Osteocyte (in vitro differentiated cells): ENCODE measurements around the gene RBM18. TPM values are rescaled to one million over a fixed set of nuclear protein-coding genes. Genes with fewer than 3 reads are reported as not detected.
A peak's percentile ranks its signal among the peaks of the same experiment; 100 is the strongest.

Experiments used
- DNase-seq: peaks from one replicate; pipeline ENCODE4 v3.0.0; 2021; ENCODE audit warnings: mixed read lengths; ENCODE audit not compliant: unreplicated experiment; ENCODE audit errors: extremely low spot score
- H3K27ac Mint-ChIP-seq: one replicate; pipeline ENCODE4 v1.8.0; 2021; ENCODE audit warnings: mild to moderate bottlenecking, mixed read lengths; ENCODE audit not compliant: unreplicated experiment
- H3K27me3 Mint-ChIP-seq: one replicate; pipeline ENCODE4 v1.8.0; 2021; ENCODE audit warnings: mixed read lengths; ENCODE audit not compliant: unreplicated experiment
- H3K36me3 Mint-ChIP-seq: one replicate; pipeline ENCODE4 v1.8.0; 2021; ENCODE audit warnings: mixed read lengths; ENCODE audit not compliant: unreplicated experiment
- H3K4me1 Mint-ChIP-seq: one replicate; pipeline ENCODE4 v1.8.0; 2021; ENCODE audit warnings: mixed read lengths; ENCODE audit not compliant: unreplicated experiment
- H3K4me3 Mint-ChIP-seq: one replicate; pipeline ENCODE4 v1.8.0; 2021; ENCODE audit warnings: mild to moderate bottlenecking, moderate library complexity, mixed read lengths; ENCODE audit not compliant: unreplicated experiment
- H3K9me3 Mint-ChIP-seq: one replicate; pipeline ENCODE4 v1.8.0; 2021; ENCODE audit warnings: mixed read lengths; ENCODE audit not compliant: unreplicated experiment
- total RNA-seq: library from RNA; stranded (reverse); gene quantifications from 2 replicates; pipeline ENCODE4 v1.2.1, GENCODE V29; 2021
- TF ChIP-seq, protein P1 (sequence below): fragments of 200-600 bp; sonication (generic); IDR thresholded peaks from 2 replicates; pipeline ENCODE4 v1.5.0; 2021; ENCODE audit warnings: antibody characterized with exemption, mild to moderate bottlenecking, moderate library complexity

Gene RBM18
- total RNA-seq, 1 donor from 2014 or later, result 24.2 TPM

DNA sequence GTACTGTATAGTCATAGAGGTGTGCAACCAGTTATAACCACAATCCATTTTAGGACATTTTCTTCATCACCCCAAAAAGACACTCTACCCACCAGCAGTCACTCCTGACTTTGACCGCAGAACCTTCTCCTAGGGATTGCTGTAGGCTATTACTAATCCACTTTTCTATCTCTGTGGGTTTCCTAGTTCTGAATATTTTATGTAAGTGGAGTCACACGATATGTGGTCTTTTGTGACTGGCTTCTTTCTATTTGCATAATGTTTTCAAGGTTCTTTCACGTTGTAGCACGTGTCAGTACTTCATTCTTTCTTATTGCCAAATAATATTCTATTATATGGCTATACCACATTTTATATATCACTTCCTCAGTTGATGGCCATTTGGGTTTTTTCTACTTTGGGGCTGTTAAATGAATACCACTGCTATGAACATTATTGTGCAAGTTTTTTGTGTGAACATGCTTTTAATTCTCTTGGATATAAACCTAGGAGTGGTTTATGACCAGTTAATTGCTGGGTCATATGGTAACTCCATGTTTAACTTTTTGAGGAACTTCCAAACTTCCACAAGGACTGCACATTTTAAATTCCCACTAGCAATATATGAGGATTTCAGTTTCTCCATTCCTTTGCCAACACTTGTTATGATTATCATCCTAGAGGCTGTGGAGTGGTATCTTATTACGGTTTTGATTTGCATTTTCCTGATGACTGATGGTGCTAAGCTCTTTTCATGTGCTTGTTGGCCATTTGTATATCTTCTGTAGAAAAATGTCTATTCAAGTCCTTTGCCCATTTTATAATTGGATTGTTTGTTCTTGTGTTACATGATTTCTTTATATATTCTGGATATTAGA lies 37.8 kb upstream of the RBM18 start:
- Mint-ChIP-seq H3K27ac (peak overlapping the region; percentile 24), H3K9me3 (no peaks in the 10 kb centered on the region), H3K4me1 (peaks cover 29% of the 10 kb centered on the region), H3K27me3 (no peaks in the 10 kb centered on the region), H3K36me3 (peaks cover 31% of the 10 kb centered on the region), H3K4me3 (no peak overlapping the region)
- TF ChIP-seq, protein P1, sequence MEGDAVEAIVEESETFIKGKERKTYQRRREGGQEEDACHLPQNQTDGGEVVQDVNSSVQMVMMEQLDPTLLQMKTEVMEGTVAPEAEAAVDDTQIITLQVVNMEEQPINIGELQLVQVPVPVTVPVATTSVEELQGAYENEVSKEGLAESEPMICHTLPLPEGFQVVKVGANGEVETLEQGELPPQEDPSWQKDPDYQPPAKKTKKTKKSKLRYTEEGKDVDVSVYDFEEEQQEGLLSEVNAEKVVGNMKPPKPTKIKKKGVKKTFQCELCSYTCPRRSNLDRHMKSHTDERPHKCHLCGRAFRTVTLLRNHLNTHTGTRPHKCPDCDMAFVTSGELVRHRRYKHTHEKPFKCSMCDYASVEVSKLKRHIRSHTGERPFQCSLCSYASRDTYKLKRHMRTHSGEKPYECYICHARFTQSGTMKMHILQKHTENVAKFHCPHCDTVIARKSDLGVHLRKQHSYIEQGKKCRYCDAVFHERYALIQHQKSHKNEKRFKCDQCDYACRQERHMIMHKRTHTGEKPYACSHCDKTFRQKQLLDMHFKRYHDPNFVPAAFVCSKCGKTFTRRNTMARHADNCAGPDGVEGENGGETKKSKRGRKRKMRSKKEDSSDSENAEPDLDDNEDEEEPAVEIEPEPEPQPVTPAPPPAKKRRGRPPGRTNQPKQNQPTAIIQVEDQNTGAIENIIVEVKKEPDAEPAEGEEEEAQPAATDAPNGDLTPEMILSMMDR, result no peak
- no peak for DNase-seq

DNA sequence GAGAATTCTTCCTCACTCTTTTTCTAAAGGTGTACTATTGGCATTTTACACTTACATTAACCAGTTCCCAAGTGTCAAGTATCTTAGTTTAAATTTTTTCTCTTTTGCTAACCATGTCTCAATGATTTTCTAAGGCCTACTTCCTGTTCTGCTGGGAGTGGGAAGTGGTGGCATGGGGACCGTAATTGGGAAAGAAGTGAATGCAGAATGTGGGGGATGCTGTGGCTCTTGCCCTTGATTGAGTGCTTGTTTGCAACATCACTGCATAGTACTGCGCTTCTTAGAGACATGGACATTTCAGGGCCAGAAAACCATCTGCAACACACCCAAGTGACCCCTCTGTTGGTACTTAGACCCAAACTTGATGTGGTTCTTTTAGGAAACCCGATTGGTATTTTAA lies 32.9 kb upstream of the RBM18 start:
- Mint-ChIP-seq H3K9me3 (no peaks in the 10 kb centered on the region), H3K4me1 (no peaks in the 10 kb centered on the region), H3K27ac (no peak overlapping the region), H3K27me3 (no peaks in the 10 kb centered on the region), H3K36me3 (peaks cover 53% of the 10 kb centered on the region), H3K4me3 (no peak overlapping the region)
- no peak for DNase-seq
- TF ChIP-seq, protein P1, result no peak

DNA sequence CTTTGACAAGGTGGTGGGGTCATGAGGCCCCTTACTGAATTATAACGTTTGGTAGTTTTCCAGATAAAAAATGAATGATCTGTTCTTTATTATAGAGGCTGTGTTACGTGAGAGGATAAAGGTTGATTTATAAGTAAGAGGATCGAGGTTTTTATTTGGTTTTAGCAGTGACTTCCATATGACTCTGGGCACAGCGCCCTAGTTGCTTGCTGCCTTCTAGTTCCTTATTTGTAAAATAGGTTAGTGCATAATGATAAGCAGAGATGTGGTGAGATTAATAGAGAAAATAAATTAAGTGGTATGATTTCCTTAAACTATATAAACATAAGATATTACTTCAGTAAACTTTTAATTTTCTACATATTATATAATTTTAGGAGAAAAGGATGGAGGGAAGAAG lies 29.9 kb upstream of the RBM18 start:
- no peaks in the 10 kb centered on the region for H3K4me1 Mint-ChIP-seq
- peaks cover 47% of the 10 kb centered on the region for H3K36me3 Mint-ChIP-seq
- no peak overlapping the region for H3K27ac Mint-ChIP-seq
- no peak overlapping the region for H3K4me3 Mint-ChIP-seq
- no peaks in the 10 kb centered on the region for H3K9me3 Mint-ChIP-seq
- TF ChIP-seq, protein P1, result no peak
- no peak for DNase-seq
- no peaks in the 10 kb centered on the region for H3K27me3 Mint-ChIP-seq

DNA sequence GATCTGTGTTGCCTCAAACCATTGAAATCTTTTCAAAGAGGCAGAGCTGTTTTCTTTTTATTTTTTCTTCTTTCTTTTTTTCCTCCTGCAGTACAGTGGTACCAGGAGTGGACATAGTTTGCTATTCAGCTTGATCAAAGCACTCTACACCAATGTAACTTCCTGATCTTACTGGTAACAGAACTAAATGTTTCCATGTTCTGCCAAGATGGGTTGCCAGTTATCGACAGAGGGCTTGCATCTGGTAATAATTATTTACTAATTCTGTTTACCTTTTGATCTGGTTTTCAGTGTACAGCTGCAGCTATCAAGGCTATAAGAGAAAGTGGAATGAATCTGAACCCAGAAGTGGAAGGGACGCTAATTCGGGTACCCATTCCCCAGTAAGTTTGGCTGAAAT lies 26.8 kb upstream of the RBM18 start:
- H3K4me3 Mint-ChIP-seq, result no peak overlapping the region
- H3K36me3 Mint-ChIP-seq, result peaks cover 49% of the 10 kb centered on the region
- TF ChIP-seq, protein P1, result no peak
- no peaks in the 10 kb centered on the region for H3K9me3 Mint-ChIP-seq
- no peaks in the 10 kb centered on the region for H3K4me1 Mint-ChIP-seq
- no peak for DNase-seq
- no peaks in the 10 kb centered on the region for H3K27me3 Mint-ChIP-seq
- no peak overlapping the region for H3K27ac Mint-ChIP-seq

DNA sequence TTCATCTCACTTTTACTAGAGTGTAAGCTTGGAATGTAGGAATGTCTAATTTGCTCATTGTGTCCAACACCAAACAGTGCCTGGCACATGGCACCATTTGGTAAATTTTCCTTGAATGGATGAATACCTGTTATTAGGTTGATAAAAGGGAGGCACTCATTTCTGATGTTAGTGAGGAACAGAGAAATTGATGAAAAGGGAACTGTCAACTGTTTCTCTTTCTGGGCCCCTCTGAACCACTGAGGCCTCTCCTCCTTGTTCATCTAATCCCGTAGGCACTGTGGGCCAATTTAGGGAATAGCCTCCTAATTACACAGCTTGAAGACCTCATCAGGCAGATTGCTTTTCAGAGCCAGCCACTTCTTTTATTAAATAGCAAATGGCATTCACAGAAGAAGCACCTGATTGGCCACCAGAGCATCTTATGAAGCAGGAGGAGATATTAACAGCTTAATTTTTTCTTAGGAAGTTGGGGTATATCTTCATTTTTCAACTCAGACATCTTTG lies 22.6 kb upstream of the RBM18 start:
- Mint-ChIP-seq H3K4me1 (no peaks in the 10 kb centered on the region), H3K27me3 (no peaks in the 10 kb centered on the region), H3K27ac (no peak overlapping the region), H3K9me3 (no peaks in the 10 kb centered on the region), H3K4me3 (no peak overlapping the region), H3K36me3 (peaks cover 45% of the 10 kb centered on the region)
- TF ChIP-seq, protein P1, result no peak
- DNase-seq, result no peak
